HFF-Myc (cell line): ENCODE measurements around the gene CSNK1G1.

ENCODE experiments used
- DNase-seq: peaks from one replicate; pipeline ENCODE4 v3.0.0-alpha.2; 2011; ENCODE audit warnings: low read depth; ENCODE audit errors: extremely low read depth
- H3K4me3 ChIP-seq: replicated peaks from 2 replicates; pipeline ENCODE4 v1.5.1; 2011; ENCODE audit warnings: low read depth, mild to moderate bottlenecking, control low read depth, low read length
- CTCF ChIP-seq: IDR thresholded peaks from 2 replicates; pipeline ENCODE4 v1.5.1; 2012; ENCODE audit warnings: mild to moderate bottlenecking, low read depth, low read length, control low read depth; ENCODE audit errors: missing control alignments

The CSNK1G1 gene

GRCh38 chr15:64246364-64247189, 109.4 kb downstream of the CSNK1G1 start:
- H3K4me3 ChIP-seq: no peak overlapping the region
- no peak for TF ChIP-seq CTCF
- peak; percentile 88 for DNase-seq

GRCh38 chr15:64245405-64245804, 110.6 kb downstream of the CSNK1G1 start:
- TF ChIP-seq CTCF: no peak
- H3K4me3 ChIP-seq: no peak overlapping the region

GRCh38 chr15:64237677-64238076, 118.3 kb downstream of the CSNK1G1 start:
- no peak for TF ChIP-seq CTCF
- DNase-seq: no peak
- no peak overlapping the region for H3K4me3 ChIP-seq

More at GRCh38 chr15:64245405-64245804, 110.6 kb downstream of the CSNK1G1 start:
- no peak for DNase-seq

GRCh38 chr15:64236156-64236894, 119.6 kb downstream of the CSNK1G1 start:
- DNase-seq: no peak
- TF ChIP-seq CTCF: no peak
- H3K4me3 ChIP-seq: no peak overlapping the region

GRCh38 chr15:64235552-64235951, 120.4 kb downstream of the CSNK1G1 start:
- DNase-seq: no peak
- TF ChIP-seq CTCF: no peak

GRCh38 chr15:64233299-64233698, 122.7 kb downstream of the CSNK1G1 start:
- H3K4me3 ChIP-seq: no peak overlapping the region
- DNase-seq: no peak
- TF ChIP-seq CTCF: no peak

More at GRCh38 chr15:64235552-64235951, 120.4 kb downstream of the CSNK1G1 start:
- no peak overlapping the region for H3K4me3 ChIP-seq
